ENCODE results near the gene KDM5B.

DNA sequence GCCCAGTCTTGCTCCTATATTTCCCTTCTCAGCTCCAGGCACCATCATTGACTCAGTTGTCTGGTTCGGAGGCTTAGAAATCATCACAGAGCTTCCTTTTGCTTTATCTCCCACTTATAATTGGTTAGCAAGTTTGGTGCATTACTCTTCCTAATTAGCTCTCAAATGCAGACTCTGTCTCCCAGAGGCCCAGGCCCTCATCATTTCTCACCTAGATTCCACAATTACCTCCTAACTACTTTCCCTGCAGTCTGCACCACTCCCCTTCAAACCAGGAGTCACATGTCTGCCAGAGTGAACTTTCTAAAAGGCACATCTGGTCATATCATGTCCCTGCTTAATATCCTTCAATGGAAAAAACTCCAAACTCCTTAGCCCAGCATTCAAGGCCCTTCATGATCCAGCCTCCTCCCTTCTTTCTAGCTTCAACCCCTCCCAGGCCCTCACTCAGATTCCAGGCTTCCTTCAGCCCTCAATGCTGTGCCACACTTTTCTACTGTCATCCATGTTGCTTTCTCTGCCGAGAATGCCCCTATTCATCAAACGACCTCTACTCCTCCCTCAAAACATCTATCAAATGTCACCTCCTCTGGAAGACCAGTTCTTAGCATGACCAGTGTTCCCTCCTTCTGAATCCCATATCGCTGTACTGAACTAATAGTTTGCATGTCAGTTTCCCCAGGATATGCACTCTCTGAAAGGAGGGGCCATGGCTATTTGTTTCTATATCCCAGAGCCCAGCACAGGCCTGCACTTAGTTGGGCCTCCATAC lies 128.6 kb downstream of the KDM5B start:
- no peak for TF ChIP-seq POLR2A (IDR thresholded peaks at IDR 0.05)
- TF ChIP-seq, protein P1, sequence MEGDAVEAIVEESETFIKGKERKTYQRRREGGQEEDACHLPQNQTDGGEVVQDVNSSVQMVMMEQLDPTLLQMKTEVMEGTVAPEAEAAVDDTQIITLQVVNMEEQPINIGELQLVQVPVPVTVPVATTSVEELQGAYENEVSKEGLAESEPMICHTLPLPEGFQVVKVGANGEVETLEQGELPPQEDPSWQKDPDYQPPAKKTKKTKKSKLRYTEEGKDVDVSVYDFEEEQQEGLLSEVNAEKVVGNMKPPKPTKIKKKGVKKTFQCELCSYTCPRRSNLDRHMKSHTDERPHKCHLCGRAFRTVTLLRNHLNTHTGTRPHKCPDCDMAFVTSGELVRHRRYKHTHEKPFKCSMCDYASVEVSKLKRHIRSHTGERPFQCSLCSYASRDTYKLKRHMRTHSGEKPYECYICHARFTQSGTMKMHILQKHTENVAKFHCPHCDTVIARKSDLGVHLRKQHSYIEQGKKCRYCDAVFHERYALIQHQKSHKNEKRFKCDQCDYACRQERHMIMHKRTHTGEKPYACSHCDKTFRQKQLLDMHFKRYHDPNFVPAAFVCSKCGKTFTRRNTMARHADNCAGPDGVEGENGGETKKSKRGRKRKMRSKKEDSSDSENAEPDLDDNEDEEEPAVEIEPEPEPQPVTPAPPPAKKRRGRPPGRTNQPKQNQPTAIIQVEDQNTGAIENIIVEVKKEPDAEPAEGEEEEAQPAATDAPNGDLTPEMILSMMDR (IDR thresholded peaks at IDR 0.05): no peak

All from uterus (tissue), 2 donors.